Measurements from ENCODE around the gene SLC19A1.

Gene SLC19A1

GRCh38 chr21:45570826-45571601, 28.8 kb upstream of the SLC19A1 start:
- no peak for TF ChIP-seq CTCF (IDR thresholded peaks at IDR 0.05)

- no peak for TF ChIP-seq CTCF (IDR thresholded peaks at IDR 0.05)
These were observed 27.8 kb upstream of the SLC19A1 start for GRCh38 chr21:45570071-45570470.

GRCh38 chr21:45568383-45568782, 26.1 kb upstream of the SLC19A1 start:
- no peak for TF ChIP-seq CTCF (IDR thresholded peaks at IDR 0.05)

GRCh38 chr21:45562965-45563364, 20.7 kb upstream of the SLC19A1 start:
- TF ChIP-seq CTCF (IDR thresholded peaks at IDR 0.05): no peak

GRCh38 chr21:45562402-45562801, 20.2 kb upstream of the SLC19A1 start:
- no peak for TF ChIP-seq CTCF (IDR thresholded peaks at IDR 0.05)

GRCh38 chr21:45560106-45561021, 18.1 kb upstream of the SLC19A1 start:
- no peak for TF ChIP-seq CTCF (IDR thresholded peaks at IDR 0.05)

GRCh38 chr21:45559216-45560105, 17.2 kb upstream of the SLC19A1 start:
- TF ChIP-seq CTCF (IDR thresholded peaks at IDR 0.05): no peak
